A549 (cell line): ENCODE data around the gene ARHGAP26. TPM values are rescaled to one million over a fixed set of nuclear protein-coding genes. Genes with fewer than 3 reads are reported as not detected.

Experiments used
- ATAC-seq, 2 experiments: fragments of 200-7000 bp in 1 of 2; fragments of >200 bp in 1 of 2; cut with Nextera tagmentation in 1 of 2; cut with Tn5 transposase in 1 of 2; 3 replicates each; pipeline versions ENCODE4 v1.8.0 to v1.9.1; 2018 to 2020; ENCODE audit warnings: mild to moderate bottlenecking in 1 of 2, moderate library complexity in 1 of 2
- CTCF ChIA-PET: fragments of 300-600 bp; sonication (Branson Sonifier 250); formaldehyde crosslinking; extraction: SDS; loops from one replicate; lab custom pipeline; 2021; ENCODE audit warnings: antibody characterized with exemption, inconsistent platforms; lab: Yijun Ruan, JAX
- POLR2A ChIA-PET: fragments of 350-600 bp; formaldehyde crosslinking; extraction: SDS; loops from one replicate; lab custom pipeline; 2021; ENCODE audit warnings: antibody characterized with exemption, inconsistent platforms; lab: Yijun Ruan, JAX
- DNase-seq, 2 experiments: peaks; one replicate each; pipeline versions ENCODE4 v3.0.0 to v3.0.0-alpha.2; 2011 to 2016; ENCODE audit warnings: low read depth in 1 of 2, low spot score in 1 of 2
- FAIRE-seq: peaks from 2 replicates; lab custom pipeline; 2011; peaks lifted over from hg19 to GRCh38; lab: Jason Lieb, UNC
- H3K27ac ChIP-seq, 2 experiments: fragments of >200 bp; sonication (Bioruptor Twin); formaldehyde crosslinking; 3 replicates each; pipeline ENCODE4 v1.5.1; 2016 to 2017
- H3K4me1 ChIP-seq: fragments of >200 bp; sonication (Bioruptor Twin); formaldehyde crosslinking; 3 replicates; pipeline ENCODE4 v1.6.1; 2016
- H3K4me2 ChIP-seq: fragments of >200 bp; sonication (Bioruptor Twin); formaldehyde crosslinking; 3 replicates; pipeline ENCODE4 v1.6.1; 2016
- H3K4me3 ChIP-seq: fragments of >200 bp; sonication (Bioruptor Twin); formaldehyde crosslinking; 3 replicates; pipeline ENCODE4 v1.5.1; 2016
- H3K9me3 ChIP-seq: fragments of >200 bp; sonication (Bioruptor Twin); formaldehyde crosslinking; 3 replicates; pipeline ENCODE4 v1.6.1; 2016
- ATOH8 ChIP-seq: fragments of 250-450 bp; sonication (Bioruptor Pico); IDR thresholded peaks from 2 replicates; pipeline ENCODE4 v1.5.0; 2020; ENCODE audit warnings: low read depth, mild to moderate bottlenecking, moderate library complexity
- BHLHE40 ChIP-seq: IDR thresholded peaks from 2 replicates; pipeline ENCODE4 v1.6.1; 2012; ENCODE audit warnings: low read depth, low read length, inconsistent platforms
- CBX8 ChIP-seq: fragments of 200-600 bp; sonication (generic); IDR thresholded peaks from 2 replicates; pipeline ENCODE4 v1.6.1; 2016
- CEBPB ChIP-seq, 2 experiments: fragments of >200 bp in 1 of 2; sonication (Bioruptor Twin) in 1 of 2; formaldehyde crosslinking in 1 of 2; IDR thresholded peaks; 2 replicates each; pipeline ENCODE4 v1.6.1; 2012 to 2016
- E2F6 ChIP-seq: IDR thresholded peaks from 2 replicates; pipeline ENCODE4 v1.6.1; 2012; ENCODE audit warnings: low read depth, borderline replicate concordance
- EHF ChIP-seq: fragments of 250-450 bp; sonication (Bioruptor Pico); IDR thresholded peaks from 2 replicates; pipeline ENCODE4 v1.5.0; 2020; ENCODE audit warnings: mild to moderate bottlenecking
- EHMT2 ChIP-seq: fragments of 200-600 bp; sonication (generic); IDR thresholded peaks from 2 replicates; pipeline ENCODE4 v1.6.1; 2016; ENCODE audit warnings: antibody characterized with exemption, low read depth, mild to moderate bottlenecking, moderate library complexity
- EP300 ChIP-seq, 2 experiments: fragments of >200 bp; sonication (Bioruptor Twin); formaldehyde crosslinking; IDR thresholded peaks; 2 replicates in 1 of 2; 3 replicates in 1 of 2; pipeline ENCODE4 v1.6.1; 2016 to 2017
- ESRRA ChIP-seq: fragments of 150-350 bp; IDR thresholded peaks from 2 replicates; pipeline ENCODE4 v1.6.1; 2014; ENCODE audit warnings: mild to moderate bottlenecking, low read length, borderline replicate concordance
- FOSB ChIP-seq: fragments of 250-450 bp; sonication (Bioruptor Pico); IDR thresholded peaks from 2 replicates; pipeline ENCODE4 v1.5.0; 2020; ENCODE audit warnings: mild to moderate bottlenecking, moderate library complexity
- FOSL2 ChIP-seq, 2 experiments: fragments of 450-650 bp in 1 of 2; fragments of >200 bp in 1 of 2; sonication (Bioruptor Twin) in 1 of 2; formaldehyde crosslinking; IDR thresholded peaks; 2 replicates each; pipeline versions ENCODE4 v1.5.0 to v1.6.1; 2016 to 2020; ENCODE audit warnings: mild to moderate bottlenecking in 1 of 2, moderate library complexity in 1 of 2
- HDAC2 ChIP-seq: fragments of 200-600 bp; sonication (generic); IDR thresholded peaks from 2 replicates; pipeline ENCODE4 v1.6.1; 2016
- HOXB5 ChIP-seq: fragments of 250-450 bp; sonication (Bioruptor Pico); IDR thresholded peaks from 2 replicates; pipeline ENCODE4 v1.5.0; 2020; ENCODE audit warnings: mild to moderate bottlenecking, moderate library complexity
- JUN ChIP-seq, 2 experiments: fragments of >200 bp; sonication (Bioruptor Twin); formaldehyde crosslinking; IDR thresholded peaks; 2 replicates in 1 of 2; 3 replicates in 1 of 2; pipeline ENCODE4 v1.6.1; 2016 to 2017
- JUNB ChIP-seq: fragments of >200 bp; sonication (Bioruptor Twin); formaldehyde crosslinking; IDR thresholded peaks from 2 replicates; pipeline ENCODE4 v1.6.1; 2016
- MAFK ChIP-seq: fragments of 450-650 bp; IDR thresholded peaks from 2 replicates; pipeline ENCODE4 v1.6.1; 2014; ENCODE audit not compliant: partially characterized antibody
- NFE2L2 ChIP-seq: fragments of 150-350 bp; conservative IDR thresholded peaks from 2 replicates; pipeline ENCODE4 v1.6.1; 2014; ENCODE audit warnings: low read length
- NR3C1 ChIP-seq: fragments of >200 bp; sonication (Bioruptor Twin); formaldehyde crosslinking; IDR thresholded peaks from 3 replicates; pipeline ENCODE4 v1.6.1; 2017
- POLR2A ChIP-seq: IDR thresholded peaks from 2 replicates; pipeline ENCODE4 v1.6.1; 2012; ENCODE audit warnings: mild to moderate bottlenecking, low read length
- RFX5 ChIP-seq: fragments of 450-650 bp; IDR thresholded peaks from 2 replicates; pipeline ENCODE4 v1.7.1; 2014; ENCODE audit warnings: antibody characterized with exemption, mild to moderate bottlenecking, moderate library complexity
- RNF2 ChIP-seq: fragments of 200-600 bp; sonication (generic); IDR thresholded peaks from 2 replicates; pipeline ENCODE4 v1.6.1; 2016; ENCODE audit warnings: low read depth, mild to moderate bottlenecking, antibody characterized with exemption, moderate library complexity, borderline replicate concordance
- SMC3 ChIP-seq: fragments of >200 bp; sonication (Bioruptor Twin); formaldehyde crosslinking; IDR thresholded peaks from 3 replicates; pipeline ENCODE4 v1.6.1; 2018; ENCODE audit warnings: inconsistent platforms
- SREBF2 ChIP-seq: fragments of 450-650 bp; IDR thresholded peaks from 2 replicates; pipeline ENCODE4 v1.6.1; 2014; ENCODE audit warnings: mild to moderate bottlenecking, moderate library complexity
- TP53 ChIP-seq: fragments of 250-450 bp; sonication (Bioruptor Pico); IDR thresholded peaks from 2 replicates; pipeline ENCODE4 v1.5.0; 2021; ENCODE audit warnings: mild to moderate bottlenecking, moderate library complexity
- ZC3H11A ChIP-seq: fragments of 450-650 bp; IDR thresholded peaks from 2 replicates; pipeline ENCODE4 v1.6.1; 2014; ENCODE audit warnings: antibody characterized with exemption, mild to moderate bottlenecking
- ZNF302 ChIP-seq: fragments of 250-450 bp; sonication (Bioruptor Pico); IDR thresholded peaks from 2 replicates; pipeline ENCODE4 v1.9.0; 2021; ENCODE audit warnings: inconsistent platforms, mild to moderate bottlenecking, moderate library complexity
- WGBS: methylation state at CpG from one replicate; pipeline ENCODE4 v1.1.6; 2017; ENCODE audit errors: missing lambda C conversion rate; 5-methylcytosine and 5-hydroxymethylcytosine counted together
- polyA plus RNA-seq, 4 experiments: library from polyadenylated mRNA; depleted of rRNA in 3 of 4; stranded (reverse); fragments of >200 nt; fragmentation: RNase III in 1 of 4; extraction: RNeasy Plus Mini Kit Qiagen cat#74134 plus additional on column Dnase treatment in 1 of 4; gene quantifications; 2 replicates in 3 of 4; 3 replicates in 1 of 4; pipeline ENCODE4 v1.2.3, GENCODE V29; 2011 to 2017
- TF ChIP-seq, protein P1 (sequence below): fragments of >200 bp; sonication (Bioruptor Twin); formaldehyde crosslinking; IDR thresholded peaks from 3 replicates; pipeline ENCODE4 v1.5.1; 2016

ARHGAP26 gene
- polyA plus RNA-seq, 2 of the 4 experiments (the other 2 are of a cell fraction): 6.6 to 19.1 TPM

- TF ChIP-seq EHF (CRISPR knock-in tag) (no peak), RFX5 (no peak), CBX8 (no peak), BHLHE40 (no peak), ATOH8 (CRISPR knock-in tag) (no peak), MAFK (no peak)
- TF ChIP-seq, all 56 proteins: peak for 0
- DNase-seq: no peak
- peaks cover 4% of the 10 kb centered on the region; the same call in 2 of the 3 replicates for H3K9me3 ChIP-seq
- 18% methylated on average over 5 of the region's 5 CpGs for WGBS
- peaks cover 95% of the 10 kb centered on the region for H3K4me1 ChIP-seq
- peak in 1 of 2 experiments; percentile 35; a peak in 3 of 6 replicates for ATAC-seq
- H3K4me2 ChIP-seq: peak overlapping the region; percentile 85
- POLR2A ChIA-PET: interaction anchor here (1.0 kb wide), 1 partner anchor 13 kb away, joined by 5 read pairs; no protein-coding TSS in a partner anchor
- H3K4me3 ChIP-seq: peak overlapping the region; percentile 32
- no peak for FAIRE-seq
- H3K27ac ChIP-seq: peak overlapping the region; percentile 73 to 87
- CTCF ChIA-PET: interaction anchor here (0.8 to 1.0 kb wide), 2 partner anchors 41 to 171 kb away, joined by 3 to 4 read pairs; no protein-coding TSS in a partner anchor
These were observed 55.9 kb downstream of the ARHGAP26 start for GRCh38 chr5:142826093-142826492.

DNA sequence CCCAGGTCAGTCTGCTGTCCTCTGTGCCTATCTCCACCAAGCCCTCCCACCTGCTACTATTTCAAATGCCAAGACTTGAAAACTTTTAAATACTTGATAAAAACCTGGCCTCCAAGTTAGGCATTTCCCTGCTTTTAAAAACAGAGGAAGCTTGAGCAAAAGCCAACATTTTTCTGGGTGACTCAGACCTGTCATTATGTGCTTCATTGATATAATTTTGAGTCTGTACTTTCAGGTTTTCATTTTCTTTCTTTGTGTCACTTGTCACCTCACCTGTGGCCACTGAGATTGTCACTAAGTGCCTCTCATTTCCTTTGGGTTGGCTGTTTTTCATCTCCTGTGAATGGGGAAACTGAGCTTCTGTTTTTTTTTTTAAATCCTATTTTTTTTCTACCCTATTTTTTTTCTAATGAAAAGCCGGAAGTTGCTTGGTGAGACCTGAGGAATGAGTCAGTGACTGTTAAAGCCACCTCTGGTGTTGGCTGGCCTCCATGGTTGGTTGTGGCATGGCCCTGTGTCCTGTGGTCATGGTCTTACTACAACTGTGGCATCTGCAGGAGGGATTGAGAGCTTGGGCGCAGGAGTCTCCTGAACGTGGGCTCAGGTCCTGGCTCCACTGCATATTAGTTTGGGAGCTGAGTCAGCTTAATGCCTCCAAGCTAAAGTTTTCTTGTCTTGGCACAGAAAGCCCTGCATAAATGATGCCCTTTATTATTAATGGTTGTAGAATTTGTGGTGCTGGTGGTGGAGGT lies 56.7 kb downstream of the ARHGAP26 start:
- ChIA-PET POLR2A (no interaction called here), CTCF (interaction anchor here (0.6 to 1.2 kb wide), 6 partner anchors 11 to 78 kb away, joined by 3 to 4 read pairs (median 3); partner anchors contain the start of gene ARHGAP26)
- Histone ChIP-seq H3K27ac (peak overlapping the region; percentile 73 to 87), H3K4me2 (peak overlapping the region; percentile 85), H3K9me3 (no peaks in the 10 kb centered on the region), H3K4me3 (peak overlapping the region; percentile 32; the same call in 2 of the 3 replicates), H3K4me1 (peaks cover 95% of the 10 kb centered on the region)
- DNase-seq: peak in 1 of 2 experiments; percentile 47
- FAIRE-seq: no peak
- TF ChIP-seq ATOH8 (CRISPR knock-in tag): no peak
- no peak for TF ChIP-seq FOSL2 (IDR thresholded peaks at IDR 0.05)
- TF ChIP-seq FOSL2 (CRISPR knock-in tag; IDR thresholded peaks at IDR 0.05): no peak
- TF ChIP-seq EHMT2: no peak
- no peak for TF ChIP-seq EP300 (IDR thresholded peaks at IDR 0.05)
- TF ChIP-seq POLR2A: no peak
- TF ChIP-seq HDAC2: no peak
- no peak for TF ChIP-seq EHF (CRISPR knock-in tag)
- TF ChIP-seq JUNB: peak; percentile 51; the same call in 1 of the 2 replicates
- peak; percentile 90 for TF ChIP-seq MAFK
- no peak for TF ChIP-seq SREBF2
- no peak for TF ChIP-seq ZNF302 (CRISPR knock-in tag)
- TF ChIP-seq HOXB5 (CRISPR knock-in tag): no peak
- 23% methylated on average over 2 of the region's 3 CpGs for WGBS
- no peak for ATAC-seq

- POLR2A ChIA-PET: no interaction called here
- 81% methylated on average over 6 of the region's 6 CpGs for WGBS
- H3K4me1 ChIP-seq: peaks cover 96% of the 10 kb centered on the region
- no peak overlapping the region for H3K4me3 ChIP-seq
- CTCF ChIA-PET: no interaction called here
- DNase-seq (no peak), ATAC-seq (no peak), FAIRE-seq (no peak)
- TF ChIP-seq HOXB5 (CRISPR knock-in tag): no peak
- no peak for TF ChIP-seq SMC3
- TF ChIP-seq ZC3H11A: no peak
- no peak for TF ChIP-seq NR3C1
- TF ChIP-seq CEBPB (IDR thresholded peaks at IDR 0.05): no peak
- TF ChIP-seq ATOH8 (CRISPR knock-in tag): no peak
- no peak for TF ChIP-seq TP53 (CRISPR knock-in tag)
- no peak for TF ChIP-seq NFE2L2
- TF ChIP-seq FOSB (CRISPR knock-in tag): no peak
- TF ChIP-seq SREBF2: no peak
- no peak for TF ChIP-seq ESRRA
- TF ChIP-seq RNF2: no peak
- TF ChIP-seq JUN (IDR thresholded peaks at IDR 0.05): no peak
- TF ChIP-seq, protein P1, sequence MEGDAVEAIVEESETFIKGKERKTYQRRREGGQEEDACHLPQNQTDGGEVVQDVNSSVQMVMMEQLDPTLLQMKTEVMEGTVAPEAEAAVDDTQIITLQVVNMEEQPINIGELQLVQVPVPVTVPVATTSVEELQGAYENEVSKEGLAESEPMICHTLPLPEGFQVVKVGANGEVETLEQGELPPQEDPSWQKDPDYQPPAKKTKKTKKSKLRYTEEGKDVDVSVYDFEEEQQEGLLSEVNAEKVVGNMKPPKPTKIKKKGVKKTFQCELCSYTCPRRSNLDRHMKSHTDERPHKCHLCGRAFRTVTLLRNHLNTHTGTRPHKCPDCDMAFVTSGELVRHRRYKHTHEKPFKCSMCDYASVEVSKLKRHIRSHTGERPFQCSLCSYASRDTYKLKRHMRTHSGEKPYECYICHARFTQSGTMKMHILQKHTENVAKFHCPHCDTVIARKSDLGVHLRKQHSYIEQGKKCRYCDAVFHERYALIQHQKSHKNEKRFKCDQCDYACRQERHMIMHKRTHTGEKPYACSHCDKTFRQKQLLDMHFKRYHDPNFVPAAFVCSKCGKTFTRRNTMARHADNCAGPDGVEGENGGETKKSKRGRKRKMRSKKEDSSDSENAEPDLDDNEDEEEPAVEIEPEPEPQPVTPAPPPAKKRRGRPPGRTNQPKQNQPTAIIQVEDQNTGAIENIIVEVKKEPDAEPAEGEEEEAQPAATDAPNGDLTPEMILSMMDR: no peak
- no peak for TF ChIP-seq E2F6
- H3K27ac ChIP-seq: peak overlapping the region; percentile 73 to 87; a peak in 5 of 6 replicates
- H3K9me3 ChIP-seq: no peaks in the 10 kb centered on the region
- peak overlapping the region; percentile 85 for H3K4me2 ChIP-seq
These were observed 57.9 kb downstream of the ARHGAP26 start for GRCh38 chr5:142827934-142828576.
